C4-2B (cell line): ENCODE data around the gene RAC3.

Experiments
- ZFX ChIP-seq: fragments of 450-650 bp; IDR thresholded peaks from 2 replicates; pipeline ENCODE4 v1.6.1; 2017
- TF ChIP-seq, protein P1 (sequence below): fragments of 450-650 bp; conservative IDR thresholded peaks from 2 replicates; pipeline ENCODE4 v1.5.1; 2017; ENCODE audit warnings: mild to moderate bottlenecking

GRCh38 chr17:82055023-82055964 lies 23.8 kb downstream of the RAC3 start:
- TF ChIP-seq, protein P1, sequence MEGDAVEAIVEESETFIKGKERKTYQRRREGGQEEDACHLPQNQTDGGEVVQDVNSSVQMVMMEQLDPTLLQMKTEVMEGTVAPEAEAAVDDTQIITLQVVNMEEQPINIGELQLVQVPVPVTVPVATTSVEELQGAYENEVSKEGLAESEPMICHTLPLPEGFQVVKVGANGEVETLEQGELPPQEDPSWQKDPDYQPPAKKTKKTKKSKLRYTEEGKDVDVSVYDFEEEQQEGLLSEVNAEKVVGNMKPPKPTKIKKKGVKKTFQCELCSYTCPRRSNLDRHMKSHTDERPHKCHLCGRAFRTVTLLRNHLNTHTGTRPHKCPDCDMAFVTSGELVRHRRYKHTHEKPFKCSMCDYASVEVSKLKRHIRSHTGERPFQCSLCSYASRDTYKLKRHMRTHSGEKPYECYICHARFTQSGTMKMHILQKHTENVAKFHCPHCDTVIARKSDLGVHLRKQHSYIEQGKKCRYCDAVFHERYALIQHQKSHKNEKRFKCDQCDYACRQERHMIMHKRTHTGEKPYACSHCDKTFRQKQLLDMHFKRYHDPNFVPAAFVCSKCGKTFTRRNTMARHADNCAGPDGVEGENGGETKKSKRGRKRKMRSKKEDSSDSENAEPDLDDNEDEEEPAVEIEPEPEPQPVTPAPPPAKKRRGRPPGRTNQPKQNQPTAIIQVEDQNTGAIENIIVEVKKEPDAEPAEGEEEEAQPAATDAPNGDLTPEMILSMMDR: no peak
- no peak for TF ChIP-seq ZFX
